H54 (cell line): ENCODE results near the gene SPAG5.
A peak's percentile ranks its signal among the peaks of the same experiment; 100 is the strongest.
"Not testable (repeated sequence)": the region's sequence is repeated elsewhere in the genome, so short reads cannot be mapped to it uniquely, and the experiment has no call there.

Source experiments
- DNase-seq: peaks from one replicate; pipeline ENCODE4 v3.0.0; 2011; ENCODE audit warnings: low spot score, mixed read lengths; ENCODE audit not compliant: insufficient read length
- FAIRE-seq: peaks from 3 replicates; lab custom pipeline; 2011; peaks lifted over from hg19 to GRCh38; lab: Jason Lieb, UNC
- POLR2A ChIP-seq: IDR thresholded peaks from 2 replicates; pipeline ENCODE4 v1.6.1; 2011; ENCODE audit warnings: low read depth, mild to moderate bottlenecking, low read length

SPAG5 gene

DNA sequence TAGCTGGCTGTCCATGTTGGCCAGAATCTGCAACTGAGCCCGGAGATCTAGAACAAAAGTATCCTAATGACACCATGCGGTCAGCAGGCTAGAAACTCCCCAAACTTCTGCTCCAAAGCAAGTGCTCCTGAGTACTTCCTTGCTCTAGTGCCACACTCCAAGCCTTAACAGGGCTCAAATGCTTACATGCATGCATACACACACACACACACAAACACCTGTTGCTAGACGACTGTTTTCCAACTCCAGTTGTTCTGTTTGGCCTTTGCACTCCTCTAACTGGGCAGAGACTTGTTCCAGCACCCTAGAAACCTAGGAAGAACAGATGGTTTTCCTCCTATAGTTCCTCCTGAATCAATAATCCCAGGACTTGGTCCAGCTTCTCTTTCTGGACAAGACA is 14.4 kb downstream of the SPAG5 start:
- FAIRE-seq, result no peak
- no peak for TF ChIP-seq POLR2A

DNA sequence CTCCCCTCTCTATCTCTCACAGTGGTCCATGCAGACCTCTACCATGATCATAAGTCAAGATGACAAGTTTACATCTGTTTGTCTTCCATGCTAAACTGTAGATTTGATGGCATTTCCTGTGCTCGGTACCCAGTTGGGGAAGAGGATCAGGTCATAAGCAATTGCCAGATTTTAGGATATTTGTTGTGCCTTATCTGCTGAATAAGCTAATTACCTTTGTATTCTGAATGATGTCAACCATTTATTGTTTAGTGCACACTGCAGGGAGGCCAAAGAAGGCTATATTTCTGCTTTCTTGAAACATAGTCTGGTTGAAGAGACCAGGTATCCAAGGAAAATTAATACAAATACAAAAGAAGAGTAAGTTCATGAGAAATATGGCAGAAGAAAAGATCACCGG is 16.3 kb downstream of the SPAG5 start:
- FAIRE-seq (no peak), DNase-seq (no peak)
- TF ChIP-seq POLR2A, result no peak

More for the DNA sequence above, 14.4 kb downstream of the SPAG5 start:
- no peak for DNase-seq

DNA sequence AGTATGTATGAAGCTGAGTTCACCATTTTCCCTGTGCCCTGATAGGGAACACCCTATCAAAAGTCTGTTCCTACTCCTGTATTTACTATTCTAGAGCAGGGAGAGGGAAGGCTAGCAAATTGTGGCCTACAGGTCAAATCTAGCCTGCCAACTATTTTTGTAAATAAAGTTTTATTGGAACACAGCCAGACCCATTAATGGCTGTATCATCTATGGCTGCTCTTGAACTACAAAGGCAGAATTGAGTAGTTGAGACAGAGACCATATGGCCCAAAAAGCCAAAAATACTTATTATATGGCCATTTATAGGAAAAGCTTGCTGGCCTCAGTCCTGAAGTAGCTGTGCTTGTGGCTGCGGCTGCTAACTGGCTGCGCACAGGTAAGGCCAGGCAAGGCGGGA is 17.9 kb downstream of the SPAG5 start:
- FAIRE-seq, result no peak
- DNase-seq, result no peak

DNA sequence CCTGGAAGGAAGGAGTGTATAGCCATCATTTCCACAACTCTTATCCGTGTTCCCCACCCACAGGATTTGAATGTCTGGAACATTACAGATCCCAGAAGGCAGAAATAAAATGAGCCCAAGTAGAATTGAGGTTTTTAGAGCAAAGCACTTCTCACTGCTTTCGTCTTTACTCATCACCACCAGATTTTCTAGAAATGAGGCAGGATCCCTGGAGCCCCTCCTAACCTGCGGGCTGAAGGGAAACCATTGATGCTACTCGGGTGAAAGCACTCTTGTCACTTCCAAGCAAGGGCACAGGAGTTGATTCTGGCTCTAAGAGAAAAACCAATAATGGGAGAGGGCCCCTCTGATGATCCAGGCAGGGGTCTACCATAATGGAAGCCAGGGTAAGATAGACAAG is 19.3 kb downstream of the SPAG5 start:
- FAIRE-seq, result no peak
- no peak for TF ChIP-seq POLR2A
- DNase-seq, result no peak

More for the DNA sequence above, 17.9 kb downstream of the SPAG5 start:
- no peak for TF ChIP-seq POLR2A

DNA sequence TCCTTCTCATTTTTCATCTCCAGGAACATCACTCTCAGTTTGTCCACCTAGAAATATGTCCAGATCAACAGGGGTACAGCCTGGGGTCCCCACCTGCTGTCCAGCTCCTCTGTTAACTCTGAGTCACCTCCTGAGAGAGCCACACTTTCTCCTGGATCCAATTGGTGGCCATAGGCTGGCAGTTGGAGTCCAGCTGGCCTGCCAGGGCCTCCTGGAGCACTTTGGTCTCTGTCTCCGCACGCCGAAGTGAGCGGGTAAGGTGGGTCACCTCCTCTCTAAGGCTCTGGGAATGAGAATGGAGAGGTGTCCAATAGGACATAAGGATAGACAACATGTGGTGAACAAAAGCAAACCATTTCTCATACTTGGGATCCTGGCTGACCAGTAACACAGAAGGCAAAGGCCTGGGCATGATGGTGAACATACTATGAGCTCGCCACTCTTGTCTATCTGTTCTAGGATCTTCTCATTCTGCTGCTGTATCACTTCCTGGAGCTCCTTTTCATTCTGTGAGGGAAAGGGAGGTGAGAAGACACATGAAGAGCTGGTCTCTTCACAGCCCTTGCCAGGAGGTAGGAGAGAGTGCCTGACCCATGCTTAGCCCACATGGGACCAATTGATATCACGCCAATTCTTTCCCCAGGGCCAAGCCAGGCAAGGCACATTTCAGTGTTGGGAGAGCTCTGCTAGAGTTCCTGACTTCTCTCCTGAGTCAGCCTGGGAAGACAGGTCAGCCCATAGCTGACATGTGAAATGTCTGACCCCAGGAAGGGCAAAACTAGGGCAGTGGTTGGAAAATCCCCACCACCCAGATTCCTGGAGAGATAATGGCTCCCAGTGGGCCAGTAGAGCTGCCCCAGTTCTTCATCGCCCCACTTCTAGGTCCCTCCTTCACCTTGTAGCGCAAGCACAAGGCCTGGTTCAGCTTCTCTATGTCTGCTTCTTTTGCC is 20.3 kb downstream of the SPAG5 start:
- TF ChIP-seq POLR2A, result no peak
- DNase-seq (no peak), FAIRE-seq (no peak)

DNA sequence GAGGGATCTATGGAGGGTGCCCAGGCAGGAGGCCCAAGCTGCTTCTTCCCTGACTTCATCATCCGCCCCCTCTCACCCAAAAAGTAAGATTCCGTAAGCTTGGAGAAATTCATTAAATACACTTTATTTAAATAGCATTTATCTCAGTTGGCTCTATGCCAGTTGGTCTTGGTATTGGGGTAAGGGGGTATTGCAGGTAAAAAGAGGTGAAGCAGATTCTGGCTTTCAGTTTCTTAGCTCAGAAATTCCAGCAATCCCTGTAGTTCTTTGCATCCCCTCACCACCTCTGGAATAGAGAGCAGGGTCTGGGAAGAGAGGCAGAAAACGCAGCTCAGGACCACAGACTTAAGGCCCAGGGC is 21.4 kb downstream of the SPAG5 start:
- TF ChIP-seq POLR2A, result no peak
- DNase-seq (no peak), FAIRE-seq (no peak)

DNA sequence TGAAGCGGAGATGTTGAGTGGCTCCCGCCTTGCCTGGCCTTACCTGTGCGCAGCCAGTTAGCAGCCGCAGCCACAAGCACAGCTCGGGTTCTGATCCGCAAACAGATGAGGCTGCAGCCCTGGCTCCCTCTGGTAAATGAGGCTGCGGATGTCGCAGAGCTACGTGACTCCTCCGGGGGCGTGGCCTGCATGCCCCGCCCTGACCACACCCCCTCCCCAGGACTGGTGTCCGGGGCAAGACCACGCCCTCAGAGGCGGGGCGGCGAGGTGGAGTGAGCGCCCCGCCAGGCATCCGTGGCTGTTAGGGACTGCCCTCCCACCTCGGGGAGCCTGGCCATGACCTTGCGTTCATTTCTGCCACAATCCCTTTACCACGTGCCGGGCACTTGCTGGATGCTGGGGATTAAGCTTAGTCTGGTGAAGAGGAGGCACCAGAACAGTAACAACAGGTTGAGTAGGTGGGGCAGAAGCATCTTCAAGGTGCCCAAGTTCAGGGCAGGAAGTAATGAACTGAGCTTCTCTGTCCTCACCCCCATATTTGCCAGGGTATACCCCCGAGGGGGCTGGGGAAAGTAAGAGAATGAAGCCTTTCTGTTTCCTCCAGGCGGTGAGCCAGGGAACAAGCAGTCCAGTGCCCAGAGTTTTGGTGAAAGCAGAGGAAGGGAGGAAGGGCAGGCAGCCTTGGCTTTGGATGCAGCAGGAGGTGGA is 21.9 kb downstream of the SPAG5 start, which contains the start of gene ALDOC:
Gene ALDOC (minus strand): TSS at position 138 of the 708 bp plus-strand sequence. CDS start 1,363 bp downstream, outside the sequence.
- DNase-seq, result peak; percentile 66
- FAIRE-seq, result no peak
- no peak for TF ChIP-seq POLR2A

DNA sequence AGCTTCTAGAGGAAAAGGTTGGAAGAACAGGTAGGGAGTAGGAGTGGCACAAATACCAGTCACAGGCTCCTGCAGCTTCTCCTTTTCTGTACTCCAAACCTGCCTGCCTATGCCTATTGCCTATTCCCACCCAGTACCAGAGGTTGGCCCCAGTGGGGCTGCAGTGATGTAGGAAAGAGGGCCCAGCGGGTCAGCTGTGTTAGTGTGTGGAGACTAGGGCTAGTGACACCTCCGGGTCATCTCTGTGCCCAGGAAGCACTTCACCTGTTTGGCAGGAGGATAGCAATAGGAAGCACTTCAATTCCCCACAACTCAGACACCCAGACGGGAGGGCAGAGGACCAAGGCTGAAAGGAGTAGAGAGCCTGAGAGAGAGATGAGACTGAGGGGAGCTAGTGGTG is 22.8 kb downstream of the SPAG5 start:
- not testable (repeated sequence) for FAIRE-seq

DNA sequence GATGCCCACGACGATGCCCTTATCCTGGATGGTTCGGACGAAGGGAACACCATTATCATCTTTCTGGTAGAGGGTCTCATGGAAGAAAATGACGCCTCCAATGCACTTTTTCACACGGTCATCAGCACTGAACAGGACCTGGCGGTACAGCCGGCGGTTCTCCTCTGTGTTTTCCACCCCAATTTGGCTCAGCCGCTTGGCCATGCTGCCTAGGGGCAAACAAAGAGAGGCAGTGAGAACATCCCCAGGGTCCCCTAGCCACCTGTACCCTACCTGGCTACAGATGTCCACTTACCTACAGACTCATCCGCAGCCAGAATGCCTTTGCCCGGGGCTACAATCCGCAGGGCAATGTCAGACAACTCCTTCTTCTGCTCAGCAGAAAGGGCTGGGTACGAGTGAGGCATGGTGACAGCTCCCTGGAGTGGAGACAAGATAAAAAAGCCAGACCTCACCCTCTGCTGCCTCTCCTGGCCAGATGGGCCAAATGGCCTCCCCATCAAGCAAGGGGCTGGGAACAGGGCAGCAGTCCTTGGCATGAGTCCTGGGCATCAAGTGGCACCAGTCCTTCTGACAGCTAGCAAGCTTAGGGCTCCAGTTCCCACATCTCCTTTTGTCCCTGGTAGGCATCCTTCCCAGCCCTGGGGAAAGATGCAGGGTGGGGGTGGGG is 23.6 kb downstream of the SPAG5 start:
- FAIRE-seq, result no peak
- TF ChIP-seq POLR2A, result no peak
- no peak for DNase-seq

More for the DNA sequence above, 22.8 kb downstream of the SPAG5 start:
- not testable (repeated sequence) for DNase-seq

DNA sequence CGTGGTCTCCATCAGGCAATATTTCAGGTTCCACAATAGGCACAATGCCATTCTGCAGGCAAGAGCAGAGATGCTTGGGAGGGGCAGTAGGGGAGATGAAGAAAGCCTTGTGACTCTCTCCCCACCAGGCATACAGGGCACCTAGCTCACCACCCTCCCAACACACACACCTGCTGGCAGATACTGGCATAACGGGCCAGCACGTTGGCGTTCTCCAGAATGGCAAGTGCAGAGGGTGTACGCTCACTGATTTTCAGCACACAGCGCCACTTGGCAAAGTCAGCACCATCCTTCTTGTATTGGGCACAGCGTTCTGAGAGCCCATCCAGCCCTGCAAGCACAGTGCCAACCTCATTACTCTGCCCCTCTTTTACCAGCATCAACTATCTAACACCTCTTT is 24.3 kb downstream of the SPAG5 start:
- DNase-seq (no peak), FAIRE-seq (no peak)
- no peak for TF ChIP-seq POLR2A

DNA sequence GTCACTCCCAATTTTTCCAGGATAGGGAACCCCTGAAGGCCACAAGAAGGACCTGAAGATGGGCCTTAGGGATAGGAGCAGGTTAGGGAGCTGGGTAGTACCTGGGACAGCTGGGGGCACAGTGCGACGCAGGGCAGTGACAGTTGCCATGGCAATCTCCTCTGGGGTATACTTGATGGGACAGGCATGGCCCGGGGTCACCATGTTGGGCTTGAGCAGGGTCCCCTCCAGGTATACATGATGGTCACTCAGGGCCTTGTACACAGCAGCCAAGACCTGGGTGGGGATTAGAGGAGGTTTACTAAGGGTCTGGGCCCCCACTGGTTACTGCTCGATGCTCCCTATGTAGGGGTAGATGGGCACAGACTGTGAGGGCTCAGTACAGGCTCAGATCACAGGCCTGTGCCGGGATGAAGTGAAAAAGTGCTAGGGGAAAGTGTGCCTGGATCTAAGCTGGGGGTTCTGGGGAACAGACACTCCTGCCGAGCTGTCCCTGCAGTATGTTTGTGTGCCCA is 24.8 kb downstream of the SPAG5 start:
- no peak for TF ChIP-seq POLR2A
- FAIRE-seq (no peak), DNase-seq (no peak)

DNA sequence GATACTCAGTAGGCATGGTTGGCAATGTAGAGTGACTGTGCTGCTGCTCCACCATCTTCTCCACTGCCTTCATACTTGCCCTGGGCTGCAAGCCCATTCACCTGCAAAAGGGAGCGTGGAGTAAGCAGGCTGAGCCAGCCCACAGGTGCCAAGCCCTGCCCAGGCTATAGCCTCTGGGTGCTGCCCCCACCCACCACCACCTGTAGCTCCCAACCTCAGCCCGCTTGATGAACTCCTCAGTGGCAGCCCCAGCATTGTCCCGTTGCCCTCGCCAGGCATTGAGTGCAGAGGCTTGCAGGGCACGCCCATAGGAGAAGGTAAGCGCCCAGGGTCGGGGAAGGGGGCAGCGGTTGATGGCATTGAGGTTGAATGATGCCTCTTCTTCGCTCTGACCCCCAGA is 25.3 kb downstream of the SPAG5 start:
- FAIRE-seq (no peak), DNase-seq (no peak)
- no peak for TF ChIP-seq POLR2A

DNA sequence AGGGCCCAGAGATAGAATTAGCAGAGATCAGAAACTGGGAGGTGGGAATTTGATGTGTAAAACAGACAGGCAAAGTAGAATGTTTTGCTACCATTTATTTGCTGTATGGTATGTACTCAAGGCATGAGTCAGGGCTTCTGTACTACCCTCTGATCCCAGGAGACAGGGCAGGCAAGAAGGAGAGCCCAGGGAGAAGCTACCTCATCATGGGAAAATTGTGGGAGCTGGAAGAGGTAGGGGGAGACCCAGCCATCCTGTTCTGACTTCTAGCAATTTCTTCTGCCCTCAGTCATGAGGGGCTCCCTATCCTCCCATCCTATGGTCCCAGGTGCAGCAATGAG is 25.8 kb downstream of the SPAG5 start:
- FAIRE-seq (no peak), DNase-seq (no peak)
- no peak for TF ChIP-seq POLR2A
